Tibial nerve (tissue), 4 donors: Measurements from ENCODE around the gene DYNLRB1. TPM values are rescaled to one million over a fixed set of nuclear protein-coding genes. Genes with fewer than 3 reads are reported as not detected.
"Not testable (repeated sequence)": the region's sequence is repeated elsewhere in the genome, so short reads cannot be mapped to it uniquely, and the experiment has no call there.

ENCODE experiments used
- DNase-seq, 2 donors: peaks; one replicate each; pipeline ENCODE4 v3.0.0-alpha.2; 2019; ENCODE audit warnings: low spot score in 2 of 2
- H3K27ac ChIP-seq, 4 donors: fragments of 200-600 bp; sonication (generic) in 3 of 4; one replicate each; pipeline ENCODE4 v1.5.1; 2017 to 2019; ENCODE audit warnings: mild to moderate bottlenecking in 1 of 4
- H3K27me3 ChIP-seq, 2 donors: fragments of 200-600 bp; sonication (generic) in 1 of 2; one replicate each; pipeline versions ENCODE4 v1.5.1 to v1.6.0; 2017 to 2019
- H3K36me3 ChIP-seq, 3 donors: fragments of 200-600 bp; sonication (generic); one replicate each; pipeline ENCODE4 v1.5.1; 2018 to 2019
- H3K4me1 ChIP-seq, 4 donors: fragments of 200-600 bp; sonication (generic) in 3 of 4; one replicate each; pipeline ENCODE4 v1.5.1; 2017 to 2019
- H3K4me3 ChIP-seq, 4 donors: fragments of 200-600 bp; sonication (generic) in 3 of 4; one replicate each; pipeline ENCODE4 v1.5.1; 2017 to 2019; ENCODE audit warnings: mild to moderate bottlenecking in 1 of 4, moderate library complexity in 1 of 4
- H3K9me3 ChIP-seq, 4 donors: fragments of 200-600 bp; sonication (generic) in 3 of 4; one replicate each; pipeline ENCODE4 v1.5.1; 2017 to 2019
- EP300 ChIP-seq, 2 donors: sonication (generic); formaldehyde crosslinking; IDR thresholded peaks; one replicate each; pipeline ENCODE4 v1.6.1; 2017; ENCODE audit warnings: antibody characterized with exemption in 2 of 2, mild to moderate bottlenecking in 1 of 2
- POLR2A ChIP-seq, 2 donors: fragments of 450-650 bp; IDR thresholded peaks; one replicate each; pipeline ENCODE4 v1.6.1; 2017; ENCODE audit warnings: antibody characterized with exemption in 2 of 2, mild to moderate bottlenecking in 2 of 2, moderate library complexity in 2 of 2
- WGBS, 2 donors: methylation state at CpG; one replicate each; pipeline ENCODE4 v1.1.5; 2018; 5-methylcytosine and 5-hydroxymethylcytosine counted together
- total RNA-seq, 4 donors: library from RNA; depleted of rRNA; stranded (reverse); fragments of >200 nt; gene quantifications; one replicate each; pipeline ENCODE4 v1.1.0, GENCODE V29; 2016
- TF ChIP-seq, protein P1 (sequence below), 5 experiments: fragments of 200-600 bp in 3 of 5; fragments of 450-650 bp in 2 of 5; sonication (generic) in 3 of 5; IDR thresholded peaks; one replicate each; pipeline ENCODE4 v1.5.1; 2016 to 2019; ENCODE audit warnings: antibody characterized with exemption in 5 of 5, mild to moderate bottlenecking in 3 of 5, moderate library complexity in 2 of 5

Gene DYNLRB1
- total RNA-seq, 4 donors from 2014 or later = 145 to 188 (median 170) TPM

DNA sequence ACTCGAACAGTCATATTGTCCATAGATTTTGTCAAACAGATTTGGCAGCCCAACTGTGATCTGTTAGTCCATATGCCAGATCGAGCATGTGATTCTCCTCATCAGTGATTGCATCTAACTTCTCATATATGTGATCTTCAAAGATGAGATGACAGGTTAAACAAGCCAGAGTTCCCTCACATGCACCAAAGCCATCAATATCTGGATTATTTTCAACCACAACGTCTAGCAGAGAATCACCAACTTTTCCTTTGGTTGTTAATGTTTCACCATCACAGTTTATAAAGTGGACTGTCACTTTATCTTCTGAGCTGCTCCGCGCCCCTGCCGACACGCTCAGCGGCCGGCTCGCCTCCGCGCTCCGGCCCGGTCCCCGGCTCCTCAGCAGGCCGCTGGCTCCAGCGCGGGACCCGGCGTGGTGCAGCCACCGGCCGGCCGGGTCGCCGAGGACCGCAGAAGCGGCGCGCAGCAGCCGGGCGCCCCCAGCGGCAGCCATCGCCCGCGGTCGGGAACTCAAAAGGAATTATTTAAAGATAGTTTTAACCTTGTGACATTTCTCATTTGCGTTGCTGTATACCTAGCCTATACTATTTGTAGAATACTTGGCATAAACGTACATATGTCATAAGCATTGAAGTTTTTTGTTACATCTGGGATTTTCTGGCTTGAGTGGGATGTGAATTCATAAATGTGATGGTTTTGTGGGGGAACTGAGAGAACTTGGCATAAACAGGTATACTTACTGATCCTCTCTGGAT, 40.1 kb upstream of the DYNLRB1 start:
- no peaks in the 10 kb centered on the region for H3K27me3 ChIP-seq
- H3K36me3 ChIP-seq = peaks cover 0 to 42% (median 2%) of the 10 kb centered on the region in 3 donors
- no peak overlapping the region for H3K4me3 ChIP-seq
- H3K9me3 ChIP-seq = no peaks in the 10 kb centered on the region
- TF ChIP-seq EP300 (IDR thresholded peaks at IDR 0.05) (no peak), POLR2A (IDR thresholded peaks at IDR 0.05) (no peak)
- TF ChIP-seq, protein P1, sequence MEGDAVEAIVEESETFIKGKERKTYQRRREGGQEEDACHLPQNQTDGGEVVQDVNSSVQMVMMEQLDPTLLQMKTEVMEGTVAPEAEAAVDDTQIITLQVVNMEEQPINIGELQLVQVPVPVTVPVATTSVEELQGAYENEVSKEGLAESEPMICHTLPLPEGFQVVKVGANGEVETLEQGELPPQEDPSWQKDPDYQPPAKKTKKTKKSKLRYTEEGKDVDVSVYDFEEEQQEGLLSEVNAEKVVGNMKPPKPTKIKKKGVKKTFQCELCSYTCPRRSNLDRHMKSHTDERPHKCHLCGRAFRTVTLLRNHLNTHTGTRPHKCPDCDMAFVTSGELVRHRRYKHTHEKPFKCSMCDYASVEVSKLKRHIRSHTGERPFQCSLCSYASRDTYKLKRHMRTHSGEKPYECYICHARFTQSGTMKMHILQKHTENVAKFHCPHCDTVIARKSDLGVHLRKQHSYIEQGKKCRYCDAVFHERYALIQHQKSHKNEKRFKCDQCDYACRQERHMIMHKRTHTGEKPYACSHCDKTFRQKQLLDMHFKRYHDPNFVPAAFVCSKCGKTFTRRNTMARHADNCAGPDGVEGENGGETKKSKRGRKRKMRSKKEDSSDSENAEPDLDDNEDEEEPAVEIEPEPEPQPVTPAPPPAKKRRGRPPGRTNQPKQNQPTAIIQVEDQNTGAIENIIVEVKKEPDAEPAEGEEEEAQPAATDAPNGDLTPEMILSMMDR (IDR thresholded peaks at IDR 0.05) = peak; percentile 65 to 83 (median 80)
- peaks cover 0 to 30% (median 12%) of the 10 kb centered on the region in 4 donors for H3K4me1 ChIP-seq
- peak overlapping the region in 3 of 4 donors; percentile 11 to 63 (median 36) for H3K27ac ChIP-seq
- peak in 1 of 2 donors; percentile 30 for DNase-seq
- 20 to 25% methylated on average over 38 of the region's 38 CpGs for WGBS, 2 donors

- 92 to 95% methylated on average over 4 of the region's 4 CpGs for WGBS, 2 donors
- no peaks in the 10 kb centered on the region for H3K27me3 ChIP-seq
- peaks cover 2 to 72% (median 8%) of the 10 kb centered on the region in 3 donors for H3K36me3 ChIP-seq
- TF ChIP-seq EP300 (IDR thresholded peaks at IDR 0.05) (no peak), POLR2A (IDR thresholded peaks at IDR 0.05) (no peak)
- TF ChIP-seq, protein P1 (IDR thresholded peaks at IDR 0.05) = no peak
- H3K4me1 ChIP-seq = peaks cover 0 to 7% (median 0%) of the 10 kb centered on the region in 4 donors
- peaks cover 0 to 7% (median 0%) of the 10 kb centered on the region in 4 donors for H3K9me3 ChIP-seq
- H3K4me3 ChIP-seq = no peak overlapping the region
- no peak overlapping the region for H3K27ac ChIP-seq
- no peak for DNase-seq
Observed at GRCh38 chr20:34479627-34480026, 36.6 kb upstream of the DYNLRB1 start.

- H3K4me1 ChIP-seq, H3K4me3 ChIP-seq, H3K27me3 ChIP-seq, DNase-seq, H3K9me3 ChIP-seq, H3K27ac ChIP-seq: not testable (repeated sequence)
- 0 to 67% methylated on average over 1 of the region's 1 CpG for WGBS, 2 donors
- peaks cover 2 to 86% (median 8%) of the 10 kb centered on the region in 3 donors for H3K36me3 ChIP-seq
Observed at GRCh38 chr20:34482154-34482553, 34.1 kb upstream of the DYNLRB1 start.

GRCh38 chr20:34483585-34484220, 32.5 kb upstream of the DYNLRB1 start:
- not testable (repeated sequence) for H3K27me3 ChIP-seq, H3K27ac ChIP-seq, H3K4me3 ChIP-seq, H3K4me1 ChIP-seq, DNase-seq, H3K9me3 ChIP-seq
- 94 to 98% methylated on average over 3 of the region's 3 CpGs for WGBS, 2 donors
- H3K36me3 ChIP-seq = peaks cover 2 to 90% (median 8%) of the 10 kb centered on the region in 3 donors

GRCh38 chr20:34485068-34485634, 31.1 kb upstream of the DYNLRB1 start:
- Histone ChIP-seq H3K4me3 (no peak overlapping the region), H3K4me1 (no peaks in the 10 kb centered on the region), H3K27ac (no peak overlapping the region), H3K27me3 (no peaks in the 10 kb centered on the region), H3K9me3 (peaks cover 0 to 7% (median 0%) of the 10 kb centered on the region in 4 donors), H3K36me3 (peaks cover 2 to 94% (median 14%) of the 10 kb centered on the region in 3 donors)
- whole genome bisulfite sequencing, 2 donors = 88% methylated on average over 4 of the region's 4 CpGs
- TF ChIP-seq POLR2A (IDR thresholded peaks at IDR 0.05) (no peak), EP300 (IDR thresholded peaks at IDR 0.05) (no peak)
- TF ChIP-seq, protein P1 (IDR thresholded peaks at IDR 0.05) = no peak
- DNase-seq = no peak
